Osteoblast (primary cell): ENCODE data around the gene TMEM190. TPM values are rescaled to one million over a fixed set of nuclear protein-coding genes. Genes with fewer than 3 reads are reported as not detected.

ENCODE experiments used
- DNase-seq: peaks from one replicate; pipeline ENCODE4 v3.0.0; 2011; ENCODE audit warnings: low spot score, mixed read lengths; ENCODE audit not compliant: insufficient read length; ENCODE audit errors: missing footprints
- H2AFZ ChIP-seq: 2 replicates; pipeline ENCODE4 v1.6.0; 2011; ENCODE audit warnings: mild to moderate bottlenecking, low read length
- H3K27ac ChIP-seq: 2 replicates; pipeline ENCODE4 v1.5.1; 2011; ENCODE audit warnings: mild to moderate bottlenecking, low read depth, low read length, moderate library complexity
- H3K27me3 ChIP-seq: 2 replicates; pipeline ENCODE4 v1.6.0; 2012; ENCODE audit warnings: mild to moderate bottlenecking, control low read depth, inconsistent platforms, low read length, moderate library complexity; ENCODE audit not compliant: insufficient read depth
- H3K36me3 ChIP-seq: 2 replicates; pipeline ENCODE4 v1.5.1; 2011; ENCODE audit warnings: mild to moderate bottlenecking, low read length, control low read depth, moderate library complexity; ENCODE audit not compliant: insufficient read depth
- H3K4me1 ChIP-seq: 2 replicates; pipeline ENCODE4 v1.5.1; 2011; ENCODE audit warnings: mild to moderate bottlenecking, low read length, control low read depth, moderate library complexity; ENCODE audit not compliant: insufficient read depth
- H3K4me2 ChIP-seq: 2 replicates; pipeline ENCODE4 v1.6.0; 2011; ENCODE audit warnings: mild to moderate bottlenecking, low read length; ENCODE audit not compliant: insufficient read depth
- H3K4me3 ChIP-seq: fragments of 200-600 bp; sonication (generic); 3 replicates; pipeline ENCODE4 v1.5.1; 2012; ENCODE audit warnings: mild to moderate bottlenecking, low read length, inconsistent platforms; ENCODE audit not compliant: insufficient read depth
- H3K79me2 ChIP-seq: 2 replicates; pipeline ENCODE4 v1.6.0; 2012; ENCODE audit warnings: mild to moderate bottlenecking, low read length, control low read depth, inconsistent platforms; ENCODE audit not compliant: insufficient read depth
- H3K9me3 ChIP-seq: 2 replicates; pipeline ENCODE4 v1.5.1; 2011; ENCODE audit warnings: low read depth, low read length, control low read depth
- H4K20me1 ChIP-seq: 2 replicates; pipeline ENCODE4 v1.6.0; 2012; ENCODE audit warnings: mild to moderate bottlenecking, low read length, control low read depth; ENCODE audit not compliant: insufficient read depth
- CTCF ChIP-seq: IDR thresholded peaks from 2 replicates; pipeline ENCODE4 v1.5.1; 2011; ENCODE audit warnings: mild to moderate bottlenecking, low read depth, low read length, moderate library complexity; ENCODE audit errors: extremely low read depth
- total RNA-seq: library from RNA; depleted of rRNA; stranded (reverse); fragments of >200 nt; gene quantifications from 2 replicates; pipeline ENCODE4 v1.2.3, GENCODE V29; 2012

TMEM190 gene
- total RNA-seq, 1 donor = not detected

GRCh38 chr19:55391191-55391670, 14.6 kb downstream of the TMEM190 start:
- H3K4me1 ChIP-seq = peaks cover 22% of the 10 kb centered on the region
- TF ChIP-seq CTCF = no peak
- H3K79me2 ChIP-seq = peaks cover 51% of the 10 kb centered on the region
- DNase-seq = peak; percentile 77
- H3K36me3 ChIP-seq = peaks cover 55% of the 10 kb centered on the region
- no peaks in the 10 kb centered on the region for H3K27me3 ChIP-seq
- H3K4me2 ChIP-seq = no peak overlapping the region
- no peak overlapping the region for H3K27ac ChIP-seq
- no peaks in the 10 kb centered on the region for H3K9me3 ChIP-seq
- no peak overlapping the region for H2AFZ ChIP-seq
- H3K4me3 ChIP-seq = no peak overlapping the region
- peaks cover 60% of the 10 kb centered on the region for H4K20me1 ChIP-seq

DNA sequence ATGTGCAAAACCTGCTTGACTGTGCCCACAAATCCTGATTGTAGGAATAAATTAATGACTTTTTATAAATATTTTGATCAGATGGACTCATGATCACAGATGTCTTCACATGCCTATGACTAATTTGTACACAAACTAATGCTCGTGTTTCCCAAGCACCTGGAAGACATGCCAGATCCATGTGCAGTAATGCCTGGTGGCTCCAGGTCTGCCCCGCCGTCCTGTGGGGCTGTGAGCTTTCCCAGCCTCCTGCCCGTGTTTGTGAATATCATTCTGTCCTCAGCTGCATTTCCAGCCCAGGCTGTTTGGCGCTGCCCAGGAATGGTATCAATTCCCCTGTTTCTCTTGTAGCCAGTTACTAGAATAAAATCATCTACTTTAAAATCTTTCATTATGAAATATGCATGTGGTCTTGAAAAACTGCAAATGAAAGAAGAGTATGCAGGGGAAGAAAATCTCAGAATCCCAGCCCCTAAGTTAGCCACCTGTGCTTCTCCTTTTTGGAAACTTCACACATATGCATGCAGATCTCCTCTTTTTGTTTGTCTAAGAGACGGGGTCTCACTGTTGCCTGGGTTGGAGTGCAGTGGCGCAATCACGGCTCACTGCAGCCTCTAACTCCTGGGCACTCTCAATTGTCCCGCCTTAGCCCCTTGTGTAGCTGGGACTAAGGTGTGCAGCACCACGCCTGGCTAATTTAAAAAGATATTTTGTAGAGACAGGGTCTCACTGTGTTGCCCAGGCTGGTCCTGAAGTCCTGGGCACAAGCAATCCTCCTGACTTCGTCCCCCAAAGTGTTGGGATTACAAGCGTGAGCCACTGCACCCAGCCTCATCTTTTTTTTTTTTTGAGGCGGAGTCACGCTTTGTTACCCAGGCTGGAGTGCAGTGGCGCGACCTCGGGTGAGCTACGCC, 15.3 kb downstream of the TMEM190 start:
- no peak overlapping the region for H3K27ac ChIP-seq
- peaks cover 52% of the 10 kb centered on the region for H3K36me3 ChIP-seq
- H3K79me2 ChIP-seq = peaks cover 43% of the 10 kb centered on the region
- no peak for TF ChIP-seq CTCF
- peaks cover 52% of the 10 kb centered on the region for H4K20me1 ChIP-seq
- no peak overlapping the region for H3K4me3 ChIP-seq
- H3K4me1 ChIP-seq = peaks cover 18% of the 10 kb centered on the region
- H3K9me3 ChIP-seq = no peaks in the 10 kb centered on the region
- no peaks in the 10 kb centered on the region for H3K27me3 ChIP-seq
- no peak overlapping the region for H2AFZ ChIP-seq
- DNase-seq = peak; percentile 58
- H3K4me2 ChIP-seq = no peak overlapping the region

- TF ChIP-seq CTCF = no peak
- H3K79me2 ChIP-seq = peaks cover 32% of the 10 kb centered on the region
- peaks cover 6% of the 10 kb centered on the region for H3K4me1 ChIP-seq
- no peak overlapping the region for H3K4me3 ChIP-seq
- peaks cover 41% of the 10 kb centered on the region for H4K20me1 ChIP-seq
- no peak overlapping the region for H2AFZ ChIP-seq
- peak; percentile 66 for DNase-seq
- H3K27ac ChIP-seq = no peak overlapping the region
- H3K4me2 ChIP-seq = no peak overlapping the region
- H3K36me3 ChIP-seq = peaks cover 40% of the 10 kb centered on the region
- H3K27me3 ChIP-seq = no peaks in the 10 kb centered on the region
- H3K9me3 ChIP-seq = no peaks in the 10 kb centered on the region
Measured at GRCh38 chr19:55392820-55393761, 16.5 kb downstream of the TMEM190 start.
